WTC11 (cell line): ENCODE measurements around the gene RAET1G. TPM values are rescaled to one million over a fixed set of nuclear protein-coding genes. Genes with fewer than 3 reads are reported as not detected.
"Not testable (repeated sequence)": the region's sequence is repeated elsewhere in the genome, so short reads cannot be mapped to it uniquely, and the experiment has no call there.

Source experiments
- ATAC-seq: fragments of 200-7000 bp; cut with Tn5 transposase; 2 replicates; pipeline ENCODE4 v1.10.0; 2021; ENCODE audit warnings: mild to moderate bottlenecking, moderate library complexity
- CTCF ChIA-PET: fragments of 300-600 bp; sonication (Branson Sonifier 250); formaldehyde crosslinking; loops from one replicate; lab custom pipeline; 2021; ENCODE audit warnings: antibody characterized with exemption; lab: Charles Lee
- POLR2A ChIA-PET: fragments of 350-600 bp; sonication (Branson Sonifier 250); formaldehyde crosslinking; loops from one replicate; lab custom pipeline; 2021; ENCODE audit warnings: antibody characterized with exemption; lab: Charles Lee
- DNase-seq: peaks from one replicate; pipeline ENCODE4 v3.0.0; 2021; ENCODE audit warnings: low spot score
- H3K27ac Mint-ChIP-seq: 2 replicates; pipeline ENCODE4 v1.8.0; 2021; ENCODE audit warnings: mixed read lengths
- H3K27me3 Mint-ChIP-seq: 2 replicates; pipeline ENCODE4 v1.8.0; 2021; ENCODE audit warnings: low read depth, mild to moderate bottlenecking, moderate library complexity, mixed read lengths
- H3K36me3 Mint-ChIP-seq: 2 replicates; pipeline ENCODE4 v1.8.0; 2021; ENCODE audit warnings: mixed read lengths
- H3K4me1 Mint-ChIP-seq: 2 replicates; pipeline ENCODE4 v1.8.0; 2022; ENCODE audit warnings: mixed read lengths
- H3K4me3 Mint-ChIP-seq: 2 replicates; pipeline ENCODE4 v1.8.0; 2021; ENCODE audit warnings: mild to moderate bottlenecking, moderate library complexity, mixed read lengths
- H3K9me3 Mint-ChIP-seq: 2 replicates; pipeline ENCODE4 v1.8.0; 2021; ENCODE audit warnings: mixed read lengths
- E2F4 ChIP-seq: sonication (generic); formaldehyde crosslinking; IDR thresholded peaks from 2 replicates; pipeline ENCODE4 v1.8.1; 2022; ENCODE audit warnings: low read depth, mild to moderate bottlenecking, moderate library complexity, missing genetic modification reagents, borderline replicate concordance
- EMX1 ChIP-seq: fragments of 250-450 bp; sonication (Bioruptor Pico); IDR thresholded peaks from 2 replicates; pipeline ENCODE4 v1.8.0; 2021; ENCODE audit warnings: mild to moderate bottlenecking
- FOXK1 ChIP-seq: sonication (generic); formaldehyde crosslinking; IDR thresholded peaks from 2 replicates; pipeline ENCODE4 v1.8.0; 2022; ENCODE audit warnings: mild to moderate bottlenecking, moderate library complexity, missing genetic modification reagents
- GABPB1 ChIP-seq: sonication (generic); formaldehyde crosslinking; IDR thresholded peaks from 2 replicates; pipeline ENCODE4 v1.8.1; 2023; ENCODE audit warnings: mild to moderate bottlenecking, missing genetic modification reagents
- GTF2I ChIP-seq: fragments of 250-450 bp; sonication (Bioruptor Pico); conservative IDR thresholded peaks from 2 replicates; pipeline ENCODE4 v1.4.0; 2021; ENCODE audit warnings: mild to moderate bottlenecking
- JAZF1 ChIP-seq: fragments of 250-450 bp; sonication (Bioruptor Pico); IDR thresholded peaks from 2 replicates; pipeline ENCODE4 v1.9.0; 2021; ENCODE audit warnings: moderate library complexity, mild to moderate bottlenecking, inconsistent platforms
- NFE2L1 ChIP-seq: sonication (generic); formaldehyde crosslinking; IDR thresholded peaks from 2 replicates; pipeline ENCODE4 v1.8.1; 2023; ENCODE audit warnings: missing genetic modification reagents
- OVOL2 ChIP-seq: fragments of 250-450 bp; sonication (Bioruptor Pico); IDR thresholded peaks from 2 replicates; pipeline ENCODE4 v1.9.0; 2021; ENCODE audit warnings: mild to moderate bottlenecking, borderline replicate concordance
- SOX15 ChIP-seq: fragments of 250-450 bp; sonication (Bioruptor Pico); IDR thresholded peaks from 2 replicates; pipeline ENCODE4 v1.9.0; 2021; ENCODE audit warnings: mild to moderate bottlenecking
- TEAD1 ChIP-seq: sonication (generic); formaldehyde crosslinking; IDR thresholded peaks from 2 replicates; pipeline ENCODE4 v1.8.0; 2022; ENCODE audit warnings: mild to moderate bottlenecking, missing genetic modification reagents
- TP53 ChIP-seq: sonication (generic); formaldehyde crosslinking; IDR thresholded peaks from 2 replicates; pipeline ENCODE4 v1.8.1; 2023; ENCODE audit warnings: mild to moderate bottlenecking, missing genetic modification reagents
- USF1 ChIP-seq: sonication (generic); formaldehyde crosslinking; IDR thresholded peaks from 2 replicates; pipeline ENCODE4 v1.8.0; 2022; ENCODE audit warnings: mild to moderate bottlenecking, missing genetic modification reagents
- ZNF121 ChIP-seq: sonication (generic); formaldehyde crosslinking; IDR thresholded peaks from 2 replicates; pipeline ENCODE4 v1.8.0; 2023; ENCODE audit warnings: missing genetic modification reagents
- ZNF416 ChIP-seq: fragments of 250-450 bp; sonication (Bioruptor Pico); IDR thresholded peaks from 2 replicates; pipeline ENCODE4 v1.9.0; 2021; ENCODE audit warnings: mild to moderate bottlenecking, inconsistent platforms
- ZNF423 ChIP-seq: fragments of 250-450 bp; sonication (Bioruptor Pico); IDR thresholded peaks from 2 replicates; pipeline ENCODE4 v2.1.2; 2022; ENCODE audit warnings: mild to moderate bottlenecking, moderate library complexity
- total RNA-seq: library from RNA; stranded (reverse); gene quantifications from 3 replicates; pipeline ENCODE4 v1.2.3, GENCODE V29; 2021
- TF ChIP-seq, protein P1 (sequence below): sonication (generic); formaldehyde crosslinking; IDR thresholded peaks from 2 replicates; pipeline ENCODE4 v1.8.0; 2022; ENCODE audit warnings: mild to moderate bottlenecking, missing genetic modification reagents
- TF ChIP-seq, protein P2 (sequence below): sonication (generic); formaldehyde crosslinking; IDR thresholded peaks from 2 replicates; pipeline ENCODE4 v1.8.1; 2022; ENCODE audit warnings: mild to moderate bottlenecking, moderate library complexity, missing genetic modification reagents
- TF ChIP-seq, protein P3 (sequence below): sonication (generic); formaldehyde crosslinking; IDR thresholded peaks from 2 replicates; pipeline ENCODE4 v1.8.1; 2023; ENCODE audit warnings: mild to moderate bottlenecking, missing genetic modification reagents, moderate library complexity
- TF ChIP-seq, protein P4 (sequence below): fragments of 250-450 bp; sonication (Bioruptor Pico); IDR thresholded peaks from 2 replicates; pipeline ENCODE4 v1.8.0; 2021; ENCODE audit warnings: mild to moderate bottlenecking

Gene RAET1G
- total RNA-seq, 1 experiment from 2014 or later: not detected

GRCh38 chr6:149925253-149925973, 2.5 kb upstream of the RAET1G start (continued):
- no peak for TF ChIP-seq FOXK1
- no peak for TF ChIP-seq E2F4 (CRISPR knock-in tag)

- peak overlapping the region; percentile 70 for H3K4me3 Mint-ChIP-seq
- DNase-seq (no peak), ATAC-seq (no peak)
- H3K36me3 Mint-ChIP-seq: no peaks in the 10 kb centered on the region
- H3K27ac Mint-ChIP-seq: no peak overlapping the region
- POLR2A ChIA-PET: interaction anchor here (1.2 kb wide), 1 partner anchor 84 kb away, joined by 3 read pairs; no protein-coding TSS in a partner anchor
- H3K9me3 Mint-ChIP-seq: no peaks in the 10 kb centered on the region
- TF ChIP-seq, protein P1, sequence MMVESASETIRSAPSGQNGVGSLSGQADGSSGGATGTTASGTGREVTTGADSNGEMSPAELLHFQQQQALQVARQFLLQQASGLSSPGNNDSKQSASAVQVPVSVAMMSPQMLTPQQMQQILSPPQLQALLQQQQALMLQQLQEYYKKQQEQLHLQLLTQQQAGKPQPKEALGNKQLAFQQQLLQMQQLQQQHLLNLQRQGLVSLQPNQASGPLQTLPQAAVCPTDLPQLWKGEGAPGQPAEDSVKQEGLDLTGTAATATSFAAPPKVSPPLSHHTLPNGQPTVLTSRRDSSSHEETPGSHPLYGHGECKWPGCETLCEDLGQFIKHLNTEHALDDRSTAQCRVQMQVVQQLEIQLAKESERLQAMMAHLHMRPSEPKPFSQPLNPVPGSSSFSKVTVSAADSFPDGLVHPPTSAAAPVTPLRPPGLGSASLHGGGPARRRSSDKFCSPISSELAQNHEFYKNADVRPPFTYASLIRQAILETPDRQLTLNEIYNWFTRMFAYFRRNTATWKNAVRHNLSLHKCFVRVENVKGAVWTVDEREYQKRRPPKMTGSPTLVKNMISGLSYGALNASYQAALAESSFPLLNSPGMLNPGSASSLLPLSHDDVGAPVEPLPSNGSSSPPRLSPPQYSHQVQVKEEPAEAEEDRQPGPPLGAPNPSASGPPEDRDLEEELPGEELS (CRISPR knock-in tag): no peak
- TF ChIP-seq ZNF423 (CRISPR knock-in tag) (no peak), OVOL2 (no peak), USF1 (no peak), JAZF1 (CRISPR knock-in tag) (no peak), EMX1 (CRISPR knock-in tag) (no peak), TP53 (CRISPR knock-in tag) (no peak)
- TF ChIP-seq, protein P2, sequence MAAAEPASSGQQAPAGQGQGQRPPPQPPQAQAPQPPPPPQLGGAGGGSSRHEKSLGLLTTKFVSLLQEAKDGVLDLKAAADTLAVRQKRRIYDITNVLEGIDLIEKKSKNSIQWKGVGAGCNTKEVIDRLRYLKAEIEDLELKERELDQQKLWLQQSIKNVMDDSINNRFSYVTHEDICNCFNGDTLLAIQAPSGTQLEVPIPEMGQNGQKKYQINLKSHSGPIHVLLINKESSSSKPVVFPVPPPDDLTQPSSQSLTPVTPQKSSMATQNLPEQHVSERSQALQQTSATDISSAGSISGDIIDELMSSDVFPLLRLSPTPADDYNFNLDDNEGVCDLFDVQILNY (CRISPR knock-in tag): no peak
- CTCF ChIA-PET: interaction anchor here (0.9 to 2.3 kb wide), 6 partner anchors 16 to 126 kb away, joined by 3 to 19 read pairs (median 4); no protein-coding TSS in a partner anchor
- peaks cover 97% of the 10 kb centered on the region for H3K27me3 Mint-ChIP-seq
- peaks cover 14% of the 10 kb centered on the region for H3K4me1 Mint-ChIP-seq
Measured at GRCh38 chr6:149924933-149925252, 2.0 kb upstream of the RAET1G start.

DNA sequence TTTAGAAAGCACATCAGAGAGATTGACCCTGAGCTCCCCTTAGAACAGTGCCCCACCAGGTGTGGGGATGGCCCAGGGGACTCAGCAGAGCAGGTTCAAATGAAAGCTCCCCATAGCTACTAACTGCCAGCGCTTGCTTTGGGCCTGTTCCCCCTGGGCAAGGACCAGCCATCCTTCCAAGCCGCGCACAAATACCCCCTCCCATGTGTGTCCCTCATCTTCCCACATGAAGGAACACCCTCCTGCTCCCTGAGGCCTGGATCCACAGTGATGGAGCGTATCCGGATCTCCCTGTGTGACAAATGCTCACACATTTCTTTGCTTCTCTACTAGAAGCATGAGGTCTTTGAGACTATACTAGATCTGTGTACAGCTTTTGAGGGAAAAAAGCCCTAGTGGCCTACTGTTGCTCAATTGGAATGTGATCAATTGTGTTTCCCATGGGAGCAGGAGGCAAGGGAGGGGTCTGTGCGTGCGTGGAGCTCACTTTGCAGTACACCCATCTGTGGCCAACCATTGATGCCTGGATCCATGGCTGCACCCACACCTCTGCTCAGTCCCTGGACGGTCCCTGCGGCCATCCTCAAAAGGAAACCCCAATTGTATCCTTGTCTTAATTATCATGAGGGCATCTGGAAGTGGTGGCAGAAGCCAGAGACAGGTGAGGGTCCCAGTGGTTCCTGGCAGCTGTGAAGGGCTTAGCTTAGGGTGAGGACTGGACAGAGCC, 1.4 kb upstream of the RAET1G start:
- Mint-ChIP-seq H3K27me3 (peaks cover 97% of the 10 kb centered on the region), H3K36me3 (no peaks in the 10 kb centered on the region), H3K27ac (no peak overlapping the region), H3K4me1 (peaks cover 14% of the 10 kb centered on the region), H3K4me3 (peak overlapping the region; percentile 39), H3K9me3 (no peaks in the 10 kb centered on the region)
- ATAC-seq: no peak
- no peak for DNase-seq
- ChIA-PET POLR2A (interaction anchor here (1.2 kb wide), 1 partner anchor 84 kb away, joined by 3 read pairs; no protein-coding TSS in a partner anchor), CTCF (interaction anchor here (1.0 to 2.3 kb wide), 5 partner anchors 16 to 99 kb away, joined by 3 to 19 read pairs (median 5); no protein-coding TSS in a partner anchor)
- TF ChIP-seq, protein P3, sequence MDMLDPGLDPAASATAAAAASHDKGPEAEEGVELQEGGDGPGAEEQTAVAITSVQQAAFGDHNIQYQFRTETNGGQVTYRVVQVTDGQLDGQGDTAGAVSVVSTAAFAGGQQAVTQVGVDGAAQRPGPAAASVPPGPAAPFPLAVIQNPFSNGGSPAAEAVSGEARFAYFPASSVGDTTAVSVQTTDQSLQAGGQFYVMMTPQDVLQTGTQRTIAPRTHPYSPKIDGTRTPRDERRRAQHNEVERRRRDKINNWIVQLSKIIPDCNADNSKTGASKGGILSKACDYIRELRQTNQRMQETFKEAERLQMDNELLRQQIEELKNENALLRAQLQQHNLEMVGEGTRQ (CRISPR knock-in tag): no peak

- peak overlapping the region; percentile 83 for H3K4me3 Mint-ChIP-seq
- no peak overlapping the region for H3K27ac Mint-ChIP-seq
- H3K36me3 Mint-ChIP-seq: no peaks in the 10 kb centered on the region
- ChIA-PET CTCF (interaction anchor here (1.7 to 2.3 kb wide), 2 partner anchors 83 to 93 kb away, joined by 5 to 19 read pairs; no protein-coding TSS in a partner anchor), POLR2A (no interaction called here)
- TF ChIP-seq, protein P4, sequence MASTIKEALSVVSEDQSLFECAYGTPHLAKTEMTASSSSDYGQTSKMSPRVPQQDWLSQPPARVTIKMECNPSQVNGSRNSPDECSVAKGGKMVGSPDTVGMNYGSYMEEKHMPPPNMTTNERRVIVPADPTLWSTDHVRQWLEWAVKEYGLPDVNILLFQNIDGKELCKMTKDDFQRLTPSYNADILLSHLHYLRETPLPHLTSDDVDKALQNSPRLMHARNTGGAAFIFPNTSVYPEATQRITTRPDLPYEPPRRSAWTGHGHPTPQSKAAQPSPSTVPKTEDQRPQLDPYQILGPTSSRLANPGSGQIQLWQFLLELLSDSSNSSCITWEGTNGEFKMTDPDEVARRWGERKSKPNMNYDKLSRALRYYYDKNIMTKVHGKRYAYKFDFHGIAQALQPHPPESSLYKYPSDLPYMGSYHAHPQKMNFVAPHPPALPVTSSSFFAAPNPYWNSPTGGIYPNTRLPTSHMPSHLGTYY (CRISPR knock-in tag): no peak
- TF ChIP-seq ZNF121 (CRISPR knock-in tag): no peak
- TF ChIP-seq SOX15 (CRISPR knock-in tag): no peak
- TF ChIP-seq TEAD1 (CRISPR knock-in tag): no peak
- TF ChIP-seq GTF2I (CRISPR knock-in tag): 0 out of 2 replicates have a peak, but pooled peaks have one; percentile 8
- TF ChIP-seq ZNF416: no peak
- TF ChIP-seq GABPB1 (CRISPR knock-in tag): no peak
- TF ChIP-seq JAZF1 (CRISPR knock-in tag): no peak
- TF ChIP-seq NFE2L1 (CRISPR knock-in tag): no peak
- DNase-seq (no peak), ATAC-seq (peak; percentile 15)
- H3K27me3 Mint-ChIP-seq: peaks cover 97% of the 10 kb centered on the region
- peaks cover 14% of the 10 kb centered on the region for H3K4me1 Mint-ChIP-seq
- H3K9me3 Mint-ChIP-seq: no peaks in the 10 kb centered on the region
Measured at GRCh38 chr6:149923327-149923986, 536 bp upstream of the RAET1G start.

DNA sequence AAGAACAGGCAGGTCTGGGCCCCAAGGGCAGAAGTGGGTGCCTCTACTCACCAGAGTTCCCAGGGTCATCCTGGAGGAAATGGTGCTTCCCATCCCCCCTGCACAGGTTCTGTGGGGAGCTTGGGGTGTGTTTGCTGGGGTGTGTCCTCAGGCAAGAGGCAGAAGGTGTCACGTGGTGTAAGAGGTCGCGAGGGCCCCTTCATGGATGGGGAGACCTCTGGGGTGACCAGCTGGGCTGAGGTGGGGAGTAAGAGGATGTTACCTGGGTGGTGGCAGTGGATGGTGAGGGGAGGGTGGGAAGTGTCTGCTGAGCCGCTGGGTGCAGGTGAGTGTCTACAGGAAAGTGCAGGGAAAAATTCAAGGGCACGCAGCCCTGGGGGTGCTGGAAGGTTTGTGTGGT, 830 bp downstream of the RAET1G start:
- H3K36me3 Mint-ChIP-seq, H3K27ac Mint-ChIP-seq, ATAC-seq, H3K9me3 Mint-ChIP-seq, POLR2A ChIA-PET, DNase-seq: not testable (repeated sequence)
- H3K4me3 Mint-ChIP-seq: peak overlapping the region; percentile 83
- peaks cover 89% of the 10 kb centered on the region for H3K27me3 Mint-ChIP-seq
- CTCF ChIA-PET: interaction anchor here (0.7 to 1.0 kb wide), 4 partner anchors 10 to 85 kb away, joined by 3 to 6 read pairs (median 3); no protein-coding TSS in a partner anchor
- peaks cover 14% of the 10 kb centered on the region for H3K4me1 Mint-ChIP-seq
